ENCODE results near the gene CDH24. TPM values are rescaled to one million over a fixed set of nuclear protein-coding genes. Genes with fewer than 3 reads are reported as not detected.

Gene CDH24
- total and polyA plus RNA-seq, 9 of the 15 experiments (the other 6 are each of a cell fraction or from before 2014, with no cell fraction given): 0.04 to 16.2 (median 4.9) TPM

DNA sequence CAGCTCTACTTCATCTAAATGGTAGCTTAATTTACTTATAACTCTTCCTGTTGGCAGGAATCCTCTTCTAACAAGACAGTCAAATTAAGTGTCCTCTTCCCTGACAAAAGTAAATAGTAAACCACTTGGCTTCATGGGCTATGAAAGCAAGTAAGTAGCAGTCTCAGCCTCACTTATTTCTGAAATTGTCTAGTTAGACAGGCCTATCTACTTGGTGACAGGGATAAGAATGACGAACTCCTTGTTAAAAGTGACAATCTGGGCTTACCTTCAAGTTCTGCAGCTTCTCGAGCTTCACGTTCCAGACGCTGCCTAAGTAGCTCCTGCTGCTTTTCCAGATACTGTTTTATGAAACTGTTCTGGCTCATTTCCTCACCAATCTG, 32.9 kb upstream of the CDH24 start (continued):
- TF ChIP-seq, protein P1, sequence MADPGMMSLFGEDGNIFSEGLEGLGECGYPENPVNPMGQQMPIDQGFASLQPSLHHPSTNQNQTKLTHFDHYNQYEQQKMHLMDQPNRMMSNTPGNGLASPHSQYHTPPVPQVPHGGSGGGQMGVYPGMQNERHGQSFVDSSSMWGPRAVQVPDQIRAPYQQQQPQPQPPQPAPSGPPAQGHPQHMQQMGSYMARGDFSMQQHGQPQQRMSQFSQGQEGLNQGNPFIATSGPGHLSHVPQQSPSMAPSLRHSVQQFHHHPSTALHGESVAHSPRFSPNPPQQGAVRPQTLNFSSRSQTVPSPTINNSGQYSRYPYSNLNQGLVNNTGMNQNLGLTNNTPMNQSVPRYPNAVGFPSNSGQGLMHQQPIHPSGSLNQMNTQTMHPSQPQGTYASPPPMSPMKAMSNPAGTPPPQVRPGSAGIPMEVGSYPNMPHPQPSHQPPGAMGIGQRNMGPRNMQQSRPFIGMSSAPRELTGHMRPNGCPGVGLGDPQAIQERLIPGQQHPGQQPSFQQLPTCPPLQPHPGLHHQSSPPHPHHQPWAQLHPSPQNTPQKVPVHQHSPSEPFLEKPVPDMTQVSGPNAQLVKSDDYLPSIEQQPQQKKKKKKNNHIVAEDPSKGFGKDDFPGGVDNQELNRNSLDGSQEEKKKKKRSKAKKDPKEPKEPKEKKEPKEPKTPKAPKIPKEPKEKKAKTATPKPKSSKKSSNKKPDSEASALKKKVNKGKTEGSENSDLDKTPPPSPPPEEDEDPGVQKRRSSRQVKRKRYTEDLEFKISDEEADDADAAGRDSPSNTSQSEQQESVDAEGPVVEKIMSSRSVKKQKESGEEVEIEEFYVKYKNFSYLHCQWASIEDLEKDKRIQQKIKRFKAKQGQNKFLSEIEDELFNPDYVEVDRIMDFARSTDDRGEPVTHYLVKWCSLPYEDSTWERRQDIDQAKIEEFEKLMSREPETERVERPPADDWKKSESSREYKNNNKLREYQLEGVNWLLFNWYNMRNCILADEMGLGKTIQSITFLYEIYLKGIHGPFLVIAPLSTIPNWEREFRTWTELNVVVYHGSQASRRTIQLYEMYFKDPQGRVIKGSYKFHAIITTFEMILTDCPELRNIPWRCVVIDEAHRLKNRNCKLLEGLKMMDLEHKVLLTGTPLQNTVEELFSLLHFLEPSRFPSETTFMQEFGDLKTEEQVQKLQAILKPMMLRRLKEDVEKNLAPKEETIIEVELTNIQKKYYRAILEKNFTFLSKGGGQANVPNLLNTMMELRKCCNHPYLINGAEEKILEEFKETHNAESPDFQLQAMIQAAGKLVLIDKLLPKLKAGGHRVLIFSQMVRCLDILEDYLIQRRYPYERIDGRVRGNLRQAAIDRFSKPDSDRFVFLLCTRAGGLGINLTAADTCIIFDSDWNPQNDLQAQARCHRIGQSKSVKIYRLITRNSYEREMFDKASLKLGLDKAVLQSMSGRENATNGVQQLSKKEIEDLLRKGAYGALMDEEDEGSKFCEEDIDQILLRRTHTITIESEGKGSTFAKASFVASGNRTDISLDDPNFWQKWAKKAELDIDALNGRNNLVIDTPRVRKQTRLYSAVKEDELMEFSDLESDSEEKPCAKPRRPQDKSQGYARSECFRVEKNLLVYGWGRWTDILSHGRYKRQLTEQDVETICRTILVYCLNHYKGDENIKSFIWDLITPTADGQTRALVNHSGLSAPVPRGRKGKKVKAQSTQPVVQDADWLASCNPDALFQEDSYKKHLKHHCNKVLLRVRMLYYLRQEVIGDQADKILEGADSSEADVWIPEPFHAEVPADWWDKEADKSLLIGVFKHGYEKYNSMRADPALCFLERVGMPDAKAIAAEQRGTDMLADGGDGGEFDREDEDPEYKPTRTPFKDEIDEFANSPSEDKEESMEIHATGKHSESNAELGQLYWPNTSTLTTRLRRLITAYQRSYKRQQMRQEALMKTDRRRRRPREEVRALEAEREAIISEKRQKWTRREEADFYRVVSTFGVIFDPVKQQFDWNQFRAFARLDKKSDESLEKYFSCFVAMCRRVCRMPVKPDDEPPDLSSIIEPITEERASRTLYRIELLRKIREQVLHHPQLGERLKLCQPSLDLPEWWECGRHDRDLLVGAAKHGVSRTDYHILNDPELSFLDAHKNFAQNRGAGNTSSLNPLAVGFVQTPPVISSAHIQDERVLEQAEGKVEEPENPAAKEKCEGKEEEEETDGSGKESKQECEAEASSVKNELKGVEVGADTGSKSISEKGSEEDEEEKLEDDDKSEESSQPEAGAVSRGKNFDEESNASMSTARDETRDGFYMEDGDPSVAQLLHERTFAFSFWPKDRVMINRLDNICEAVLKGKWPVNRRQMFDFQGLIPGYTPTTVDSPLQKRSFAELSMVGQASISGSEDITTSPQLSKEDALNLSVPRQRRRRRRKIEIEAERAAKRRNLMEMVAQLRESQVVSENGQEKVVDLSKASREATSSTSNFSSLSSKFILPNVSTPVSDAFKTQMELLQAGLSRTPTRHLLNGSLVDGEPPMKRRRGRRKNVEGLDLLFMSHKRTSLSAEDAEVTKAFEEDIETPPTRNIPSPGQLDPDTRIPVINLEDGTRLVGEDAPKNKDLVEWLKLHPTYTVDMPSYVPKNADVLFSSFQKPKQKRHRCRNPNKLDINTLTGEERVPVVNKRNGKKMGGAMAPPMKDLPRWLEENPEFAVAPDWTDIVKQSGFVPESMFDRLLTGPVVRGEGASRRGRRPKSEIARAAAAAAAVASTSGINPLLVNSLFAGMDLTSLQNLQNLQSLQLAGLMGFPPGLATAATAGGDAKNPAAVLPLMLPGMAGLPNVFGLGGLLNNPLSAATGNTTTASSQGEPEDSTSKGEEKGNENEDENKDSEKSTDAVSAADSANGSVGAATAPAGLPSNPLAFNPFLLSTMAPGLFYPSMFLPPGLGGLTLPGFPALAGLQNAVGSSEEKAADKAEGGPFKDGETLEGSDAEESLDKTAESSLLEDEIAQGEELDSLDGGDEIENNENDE (IDR thresholded peaks at IDR 0.05; ENCODE audit: low read depth, low read length): no peak
- TF ChIP-seq ZC3H11A (IDR thresholded peaks at IDR 0.05; ENCODE audit: low read depth, low read length) (no peak), ZNF253 (CRISPR knock-in tag; conservative IDR thresholded peaks at IDR 0.05) (no peak), PCBP2 (IDR thresholded peaks at IDR 0.05; ENCODE audit: low read depth, low read length, poor library complexity, severe bottlenecking) (no peak), ZNF764 (CRISPR knock-in tag; IDR thresholded peaks at IDR 0.05; ENCODE audit: low read depth) (no peak), TCF7L2 (IDR thresholded peaks at IDR 0.05; ENCODE audit: low read depth, low read length) (no peak), ZNF184 (CRISPR knock-in tag; IDR thresholded peaks at IDR 0.05) (no peak), SMAD1 (IDR thresholded peaks at IDR 0.05; ENCODE audit: low read depth, low read length, partially characterized antibody) (no peak), ATF1 (CRISPR knock-in tag; IDR thresholded peaks at IDR 0.05) (no peak), ATF1 (tag; IDR thresholded peaks at IDR 0.05) (no peak), ZNF311 (CRISPR knock-in tag; IDR thresholded peaks at IDR 0.05) (no peak)
